Fibroblast of pulmonary artery (primary cell): ENCODE measurements around the gene CNTFR.

ENCODE experiments used
- DNase-seq: peaks from one replicate; pipeline ENCODE4 v3.0.0-alpha.2; 2010; ENCODE audit warnings: low read depth
- H3K4me3 ChIP-seq: replicated peaks from 2 replicates; pipeline ENCODE4 v1.5.1; 2011; ENCODE audit warnings: low read depth, mild to moderate bottlenecking, control low read depth, low read length, moderate library complexity
- CTCF ChIP-seq: IDR thresholded peaks from 2 replicates; pipeline ENCODE4 v1.5.1; 2011; ENCODE audit warnings: mild to moderate bottlenecking, control low read depth, low read length, inconsistent platforms; ENCODE audit errors: missing control alignments

The CNTFR gene

GRCh38 chr9:34574571-34574970 lies 15.0 kb downstream of the CNTFR start:
- no peak for DNase-seq
- TF ChIP-seq CTCF = no peak
- H3K4me3 ChIP-seq = no peak overlapping the region

GRCh38 chr9:34573599-34574325 lies 15.8 kb downstream of the CNTFR start:
- no peak for TF ChIP-seq CTCF
- DNase-seq = no peak
- no peak overlapping the region for H3K4me3 ChIP-seq

GRCh38 chr9:34572628-34573027 lies 16.9 kb downstream of the CNTFR start:
- DNase-seq = no peak
- H3K4me3 ChIP-seq = no peak overlapping the region
- TF ChIP-seq CTCF = no peak

- TF ChIP-seq CTCF = no peak
- H3K4me3 ChIP-seq = no peak overlapping the region
- no peak for DNase-seq
Measured at GRCh38 chr9:34572092-34572491, 17.4 kb downstream of the CNTFR start.

- TF ChIP-seq CTCF = no peak
- H3K4me3 ChIP-seq = no peak overlapping the region
- peak; percentile 30 for DNase-seq
Measured at GRCh38 chr9:34571481-34571810, 18.1 kb downstream of the CNTFR start.

GRCh38 chr9:34570809-34571480 lies 18.6 kb downstream of the CNTFR start:
- no peak for DNase-seq
- TF ChIP-seq CTCF = no peak
- no peak overlapping the region for H3K4me3 ChIP-seq

GRCh38 chr9:34570376-34570775 lies 19.1 kb downstream of the CNTFR start:
- no peak overlapping the region for H3K4me3 ChIP-seq
- DNase-seq = no peak
- no peak for TF ChIP-seq CTCF
